NCI-H2171 treated with DMSO at 0.1 percent for 48 hours (cell line): ENCODE measurements around the gene CACNA2D3.
"Not testable (repeated sequence)": the region's sequence is repeated elsewhere in the genome, so short reads cannot be mapped to it uniquely, and the experiment has no call there.

Experiments
- DNase-seq: peaks from one replicate; lab custom pipeline; 2025; lab: John Stamatoyannopoulos, UW

Gene CACNA2D3

GRCh38 chr3:54573858-54574257 is 451.5 kb downstream of the CACNA2D3 start:
- no peak for DNase-seq

GRCh38 chr3:54574906-54575617 is 452.7 kb downstream of the CACNA2D3 start:
- no peak for DNase-seq

DNA sequence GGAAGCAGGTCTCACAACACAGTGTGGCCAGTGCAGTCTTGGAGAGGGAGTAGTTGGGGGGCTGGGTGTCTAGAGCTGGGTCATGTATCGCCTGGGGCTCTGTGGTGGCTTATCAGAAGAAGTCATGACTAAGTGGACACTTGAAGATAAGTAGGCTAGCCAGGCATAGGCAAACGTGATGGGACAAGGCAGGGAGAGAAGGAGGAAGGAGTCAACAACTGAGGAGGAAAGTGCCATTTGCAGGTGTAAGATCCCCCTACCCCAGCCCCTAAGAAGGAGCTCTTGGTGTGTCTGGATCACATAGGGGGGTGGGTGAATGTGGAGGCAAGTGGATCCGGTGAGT is 453.2 kb downstream of the CACNA2D3 start:
- DNase-seq, result no peak

- no peak for DNase-seq
These were observed 455.0 kb downstream of the CACNA2D3 start for GRCh38 chr3:54577313-54577712.

- no peak for DNase-seq
These were observed 456.1 kb downstream of the CACNA2D3 start for GRCh38 chr3:54578417-54578816.

DNA sequence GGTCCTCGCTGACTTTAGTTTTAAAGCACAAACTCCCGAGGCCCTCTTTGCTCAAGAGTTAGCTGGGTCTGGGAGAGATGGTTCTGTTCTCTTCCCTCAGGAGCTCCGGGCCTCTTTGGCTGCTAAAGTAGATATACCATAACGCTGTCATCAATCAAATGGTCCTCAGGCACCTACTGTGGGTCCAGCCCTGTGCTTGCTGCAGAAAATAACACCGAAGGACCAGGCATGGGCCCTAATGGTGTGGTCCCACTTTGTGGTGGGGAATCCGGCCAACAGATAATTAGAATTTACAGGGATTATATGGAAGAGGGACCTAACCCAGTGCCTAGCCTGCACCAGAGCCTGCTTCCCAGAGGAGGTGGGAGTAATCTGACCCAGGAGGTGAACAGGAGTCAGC is 458.1 kb downstream of the CACNA2D3 start:
- DNase-seq, result no peak

DNA sequence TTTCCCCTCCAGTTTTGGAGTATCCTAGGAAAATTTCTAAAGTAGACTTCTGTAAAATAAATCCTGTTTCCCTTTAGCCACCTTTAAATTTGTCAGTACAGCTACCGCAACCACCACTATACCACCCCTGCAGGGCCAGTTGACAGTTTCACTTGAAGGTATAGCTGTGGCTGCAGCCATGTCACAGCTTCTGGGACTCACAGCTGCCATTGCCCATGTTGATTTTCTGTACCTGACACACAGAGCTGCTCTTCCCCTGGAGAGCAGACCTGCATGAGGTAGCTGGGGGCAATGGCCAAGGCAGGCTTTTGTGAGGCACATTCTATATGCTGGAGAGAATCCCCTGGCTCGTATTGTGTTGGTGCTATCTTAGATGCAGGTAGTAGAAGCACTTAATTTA is 460.1 kb downstream of the CACNA2D3 start:
- DNase-seq, result no peak

GRCh38 chr3:54591157-54591556 is 468.8 kb downstream of the CACNA2D3 start:
- DNase-seq, result no peak

- DNase-seq, result no peak
These were observed 471.3 kb downstream of the CACNA2D3 start for GRCh38 chr3:54593653-54594052.

DNA sequence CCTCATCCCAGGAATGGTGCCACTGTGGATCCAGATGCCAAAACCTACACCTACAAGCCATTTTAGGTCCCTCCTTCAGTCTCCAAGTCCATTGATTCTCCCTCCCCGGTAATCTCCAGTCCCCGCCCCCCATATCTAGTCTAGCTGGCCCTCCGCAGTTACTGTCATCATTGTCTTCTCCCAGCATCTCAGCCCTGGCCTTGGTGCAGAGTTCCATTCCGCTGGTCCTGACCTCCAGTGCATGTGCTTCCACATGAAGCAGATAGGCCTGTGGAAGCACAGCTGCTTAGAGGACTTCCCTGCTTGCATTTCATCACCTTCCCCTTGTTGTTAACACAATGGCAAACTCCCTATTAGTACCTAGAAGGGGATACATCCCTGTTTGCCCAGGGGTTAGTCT is 473.7 kb downstream of the CACNA2D3 start:
- DNase-seq, result no peak

DNA sequence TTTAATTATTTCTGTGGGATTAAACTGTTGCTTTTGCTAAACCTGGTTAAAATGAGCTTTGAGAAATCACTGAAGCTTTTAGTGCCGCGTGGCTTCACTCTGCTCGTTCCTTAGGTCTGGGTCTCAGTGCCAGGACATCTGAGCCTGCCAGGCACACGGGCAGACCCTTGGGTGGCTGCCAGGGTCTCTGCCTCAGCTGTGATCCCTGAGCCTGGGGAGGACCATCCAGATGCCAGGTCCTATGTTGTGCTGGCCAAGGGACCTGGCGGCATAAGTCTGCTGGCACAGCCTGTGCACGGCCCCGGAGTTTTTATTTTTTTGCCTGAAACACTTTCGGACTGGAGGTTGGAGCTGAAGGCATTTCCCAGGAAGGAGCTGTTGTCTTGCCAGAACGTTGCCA is 477.4 kb downstream of the CACNA2D3 start:
- DNase-seq, result no peak

DNA sequence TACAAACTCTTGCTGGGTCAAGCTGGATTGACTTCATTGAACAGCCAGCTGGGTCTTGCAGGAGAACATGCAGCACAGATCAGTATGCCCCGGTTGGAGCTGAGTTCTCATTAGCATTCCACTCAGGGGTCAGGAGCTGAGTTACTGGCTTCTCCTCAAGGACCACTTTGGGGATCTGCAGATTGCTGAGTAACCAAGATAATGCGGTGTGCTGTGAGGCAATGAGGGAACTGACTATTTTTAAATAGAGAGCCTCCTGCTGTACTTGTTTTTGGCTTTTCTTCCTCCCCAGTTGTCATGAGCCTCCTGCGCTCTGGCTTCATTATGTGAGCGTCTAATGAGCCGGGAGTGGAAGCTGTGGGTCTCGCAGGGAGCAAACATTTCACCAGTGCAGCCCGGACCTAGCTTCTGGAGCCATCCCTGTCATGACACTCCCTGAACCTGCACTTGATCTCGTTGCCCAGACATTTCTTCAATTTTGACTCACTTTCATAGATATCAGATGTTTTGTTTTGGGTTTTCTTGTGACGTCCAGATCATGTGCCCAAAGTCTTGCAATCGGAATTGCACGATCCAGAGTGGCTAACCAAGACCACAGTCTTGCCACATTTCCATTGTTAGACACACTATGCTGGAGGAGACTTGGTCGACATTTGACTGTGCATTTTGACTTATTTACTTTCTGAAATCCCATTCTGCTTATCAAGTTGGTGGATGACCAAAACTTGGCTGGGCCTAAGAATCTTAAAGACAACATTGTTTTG is 478.3 kb downstream of the CACNA2D3 start:
- DNase-seq, result no peak

- no peak for DNase-seq
These were observed 482.1 kb downstream of the CACNA2D3 start for GRCh38 chr3:54604495-54604894.

GRCh38 chr3:54608041-54608440 is 485.7 kb downstream of the CACNA2D3 start:
- DNase-seq, result no peak

DNA sequence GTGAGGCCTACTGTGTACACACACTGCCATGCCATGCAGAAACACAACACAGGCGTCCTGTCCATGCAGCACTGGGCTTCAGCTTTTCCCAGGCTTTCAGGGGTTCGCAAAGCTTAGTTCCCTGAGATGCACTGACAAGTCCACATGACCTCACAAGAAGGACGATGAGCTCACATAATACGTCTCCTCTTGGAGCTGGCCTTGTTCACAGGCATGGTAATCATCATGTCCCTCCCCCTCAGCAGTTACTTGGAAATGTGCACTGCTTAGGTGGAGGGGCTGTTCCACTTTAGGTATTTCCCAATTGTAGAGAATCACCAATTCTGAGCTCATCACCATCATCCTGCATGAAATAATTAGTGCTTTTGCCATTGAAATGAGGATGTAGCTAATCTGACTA is 496.7 kb downstream of the CACNA2D3 start:
- DNase-seq, result no peak

- DNase-seq, result no peak
These were observed 497.2 kb downstream of the CACNA2D3 start for GRCh38 chr3:54619531-54619930.

GRCh38 chr3:54621184-54621583 is 498.8 kb downstream of the CACNA2D3 start:
- peak; percentile 11 for DNase-seq

- no peak for DNase-seq
These were observed 500.3 kb downstream of the CACNA2D3 start for GRCh38 chr3:54622678-54623077.

GRCh38 chr3:54625805-54626787 is 503.7 kb downstream of the CACNA2D3 start:
- no peak for DNase-seq

GRCh38 chr3:54628888-54629441 is 506.6 kb downstream of the CACNA2D3 start:
- no peak for DNase-seq

GRCh38 chr3:54630101-54630623 is 507.8 kb downstream of the CACNA2D3 start:
- DNase-seq, result no peak

- not testable (repeated sequence) for DNase-seq
These were observed 508.6 kb downstream of the CACNA2D3 start for GRCh38 chr3:54631001-54631400.
